ENCODE results near the gene SLC25A1. TPM values are rescaled to one million over a fixed set of nuclear protein-coding genes. Genes with fewer than 3 reads are reported as not detected.

SLC25A1 gene
- total RNA-seq, 1 experiment from 2014 or later, result 81.6 TPM

DNA sequence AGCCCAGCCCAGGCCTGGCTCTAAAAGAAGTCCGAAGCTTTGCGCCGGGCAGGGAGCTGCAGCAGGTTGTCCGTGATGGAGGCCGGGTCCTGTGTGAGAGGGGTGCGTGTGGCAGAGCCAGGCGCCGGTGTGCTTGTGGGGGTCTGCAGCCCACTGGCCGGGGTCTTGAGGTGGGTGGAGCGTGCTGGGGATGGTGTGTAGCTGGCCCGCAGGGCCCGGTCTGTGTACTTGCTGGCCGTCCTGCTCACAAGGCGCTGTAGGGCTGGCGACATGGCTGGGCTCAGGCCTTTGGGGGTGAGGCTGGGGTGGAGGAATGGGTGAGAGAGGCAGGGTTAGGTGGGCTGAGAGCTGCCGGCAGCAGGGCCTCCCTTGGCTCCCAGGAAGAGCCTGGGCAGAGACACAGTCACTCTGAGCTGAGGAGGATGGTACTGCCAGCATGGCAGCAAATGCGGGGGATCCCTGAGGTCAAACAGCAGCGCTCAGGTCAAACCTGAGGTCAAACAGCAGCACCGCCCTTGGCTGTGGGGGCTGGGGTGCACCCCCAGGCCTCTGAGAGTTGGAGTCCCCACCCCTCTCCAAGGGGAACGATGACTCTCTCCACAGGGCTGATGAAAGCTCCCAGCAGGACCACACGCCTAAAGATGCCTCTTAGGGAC is 44.2 kb downstream of the SLC25A1 start:
- no peak overlapping the region for H3K27ac ChIP-seq (ENCODE audit: low read length)
- CTCF ChIA-PET, result no interaction called here

DNA sequence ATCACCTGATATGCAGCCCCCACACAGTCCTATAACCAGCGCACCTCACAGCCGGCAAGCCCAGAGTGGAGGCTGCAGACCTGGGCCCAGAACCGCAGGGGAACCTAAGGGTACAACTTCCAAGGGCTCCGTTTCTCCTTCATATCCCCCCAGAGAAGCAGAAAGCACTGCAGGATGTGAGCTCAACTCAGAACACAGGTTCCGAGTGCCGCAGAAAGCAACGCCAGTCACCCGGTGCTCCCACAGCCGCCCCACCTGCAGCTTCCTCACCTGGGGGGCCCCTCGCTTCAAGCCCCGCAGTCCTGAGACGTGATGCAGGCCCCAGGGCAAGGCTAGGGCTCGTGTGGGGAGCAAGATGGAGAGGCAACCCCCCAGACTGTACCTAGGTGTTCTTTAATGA is 45.0 kb downstream of the SLC25A1 start:
- Histone ChIP-seq H3K4me2 (ENCODE audit: low read length) (no peak overlapping the region), H3K79me2 (ENCODE audit: low read length) (no peaks in the 10 kb centered on the region), H3K9ac (ENCODE audit: low read length) (no peak overlapping the region), H3K36me3 (ENCODE audit: low read depth, low read length) (no peaks in the 10 kb centered on the region; the same call in 1 of the 2 replicates), H3K4me3 (ENCODE audit: low read length) (no peak overlapping the region), H4K20me1 (ENCODE audit: low read length) (no peaks in the 10 kb centered on the region), H3K9me3 (ENCODE audit: low read length) (no peaks in the 10 kb centered on the region), H3K27me3 (ENCODE audit: low read length) (no peaks in the 10 kb centered on the region), H3K4me1 (ENCODE audit: insufficient read depth, low read length) (no peaks in the 10 kb centered on the region), H2AFZ (ENCODE audit: low read length) (no peak overlapping the region), H3K27ac (ENCODE audit: low read length) (no peak overlapping the region), H3K9me2 (replicated peaks; ENCODE audit: low read length) (no peaks in the 10 kb centered on the region), H3F3A (ENCODE audit: low read length, unreplicated experiment) (no peaks in the 10 kb centered on the region)
- POLR2A ChIA-PET (ENCODE audit: unreplicated experiment), result no interaction called here
- DNase-seq (no peak), ATAC-seq (no peak)
- CTCF ChIA-PET, result no interaction called here
- intact Hi-C loops (cut with micrococcal nuclease), result no loop called here
- TF ChIP-seq EZH2phosphoT487 (IDR thresholded peaks at IDR 0.05; ENCODE audit: borderline replicate concordance, low read length) (no peak), EZH2 (IDR thresholded peaks at IDR 0.05; ENCODE audit: low read length, unreplicated experiment) (no peak)
- TF ChIP-seq, protein P1, sequence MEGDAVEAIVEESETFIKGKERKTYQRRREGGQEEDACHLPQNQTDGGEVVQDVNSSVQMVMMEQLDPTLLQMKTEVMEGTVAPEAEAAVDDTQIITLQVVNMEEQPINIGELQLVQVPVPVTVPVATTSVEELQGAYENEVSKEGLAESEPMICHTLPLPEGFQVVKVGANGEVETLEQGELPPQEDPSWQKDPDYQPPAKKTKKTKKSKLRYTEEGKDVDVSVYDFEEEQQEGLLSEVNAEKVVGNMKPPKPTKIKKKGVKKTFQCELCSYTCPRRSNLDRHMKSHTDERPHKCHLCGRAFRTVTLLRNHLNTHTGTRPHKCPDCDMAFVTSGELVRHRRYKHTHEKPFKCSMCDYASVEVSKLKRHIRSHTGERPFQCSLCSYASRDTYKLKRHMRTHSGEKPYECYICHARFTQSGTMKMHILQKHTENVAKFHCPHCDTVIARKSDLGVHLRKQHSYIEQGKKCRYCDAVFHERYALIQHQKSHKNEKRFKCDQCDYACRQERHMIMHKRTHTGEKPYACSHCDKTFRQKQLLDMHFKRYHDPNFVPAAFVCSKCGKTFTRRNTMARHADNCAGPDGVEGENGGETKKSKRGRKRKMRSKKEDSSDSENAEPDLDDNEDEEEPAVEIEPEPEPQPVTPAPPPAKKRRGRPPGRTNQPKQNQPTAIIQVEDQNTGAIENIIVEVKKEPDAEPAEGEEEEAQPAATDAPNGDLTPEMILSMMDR (conservative IDR thresholded peaks at IDR 0.05; ENCODE audit: low read depth, low read length), result no peak
- no TSS peak for BruUV-seq (replicated peaks)

More for the DNA sequence above, 44.2 kb downstream of the SLC25A1 start:
- no peaks in the 10 kb centered on the region; the same call in 1 of the 2 replicates for H3K36me3 ChIP-seq (ENCODE audit: low read depth, low read length)
- H3K9me3 ChIP-seq (ENCODE audit: low read length), result no peaks in the 10 kb centered on the region
- no TSS peak for BruUV-seq (replicated peaks)
- ATAC-seq (no peak), DNase-seq (no peak)
- no peaks in the 10 kb centered on the region for H3K9me2 ChIP-seq (replicated peaks; ENCODE audit: low read length)
- no peak overlapping the region for H3K9ac ChIP-seq (ENCODE audit: low read length)
- intact Hi-C loops (cut with micrococcal nuclease), result no loop called here
- no peak overlapping the region for H3K4me3 ChIP-seq (ENCODE audit: low read length)
- H3K79me2 ChIP-seq (ENCODE audit: low read length), result no peaks in the 10 kb centered on the region
- H4K20me1 ChIP-seq (ENCODE audit: low read length), result no peaks in the 10 kb centered on the region
- TF ChIP-seq EZH2 (IDR thresholded peaks at IDR 0.05; ENCODE audit: low read length, unreplicated experiment), result no peak
- no peak for TF ChIP-seq EZH2phosphoT487 (IDR thresholded peaks at IDR 0.05; ENCODE audit: borderline replicate concordance, low read length)
- TF ChIP-seq, protein P1 (conservative IDR thresholded peaks at IDR 0.05; ENCODE audit: low read depth, low read length), result no peak
- no peak overlapping the region for H3K4me2 ChIP-seq (ENCODE audit: low read length)
- no peaks in the 10 kb centered on the region for H3F3A ChIP-seq (ENCODE audit: low read length, unreplicated experiment)
- POLR2A ChIA-PET (ENCODE audit: unreplicated experiment), result no interaction called here
- no peaks in the 10 kb centered on the region for H3K27me3 ChIP-seq (ENCODE audit: low read length)
- no peaks in the 10 kb centered on the region for H3K4me1 ChIP-seq (ENCODE audit: insufficient read depth, low read length)
- H2AFZ ChIP-seq (ENCODE audit: low read length), result no peak overlapping the region

DNA sequence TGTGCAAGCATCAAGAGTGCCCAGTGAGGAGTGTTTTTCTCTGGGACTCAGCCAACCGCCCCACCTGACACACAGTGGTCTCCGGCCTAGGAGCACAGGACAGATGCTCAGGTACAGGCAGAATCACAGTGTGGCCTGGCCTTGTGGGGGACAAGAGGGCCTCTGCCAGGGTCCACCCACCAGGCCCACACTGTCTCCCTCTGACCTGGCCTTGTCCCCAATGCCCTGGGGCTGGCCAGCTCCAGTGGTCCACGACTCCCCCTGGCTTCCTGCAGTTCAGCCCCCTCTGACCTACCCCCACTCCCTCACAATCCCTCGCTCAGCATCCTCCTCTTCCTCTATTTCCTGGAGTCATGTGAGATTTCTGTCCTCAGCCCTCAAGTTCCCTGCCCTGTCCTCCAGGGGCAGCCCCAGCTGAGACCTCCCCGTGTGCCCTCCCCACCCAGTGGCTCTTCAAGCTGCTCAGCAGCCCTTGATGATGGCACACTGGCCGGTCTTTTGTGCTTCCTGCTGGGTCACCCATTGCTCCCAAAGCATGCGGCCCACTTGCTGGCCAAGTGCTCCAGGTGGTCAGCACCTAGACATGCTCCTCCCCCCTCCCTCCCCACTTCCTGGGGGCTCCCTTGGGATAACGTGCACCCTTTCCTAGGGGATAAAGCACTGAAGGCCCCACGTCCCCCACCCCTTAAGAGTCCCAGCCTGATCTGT is 45.7 kb downstream of the SLC25A1 start:
- no peaks in the 10 kb centered on the region for H3K4me1 ChIP-seq (ENCODE audit: insufficient read depth, low read length)
- H3K79me2 ChIP-seq (ENCODE audit: low read length), result no peaks in the 10 kb centered on the region
- no peak overlapping the region for H3K4me2 ChIP-seq (ENCODE audit: low read length)
- CTCF ChIA-PET, result no interaction called here
- no peaks in the 10 kb centered on the region; the same call in 1 of the 2 replicates for H3K36me3 ChIP-seq (ENCODE audit: low read depth, low read length)
- intact Hi-C loops (cut with micrococcal nuclease), result no loop called here
- no peaks in the 10 kb centered on the region for H3K9me2 ChIP-seq (replicated peaks; ENCODE audit: low read length)
- no peaks in the 10 kb centered on the region for H3K27me3 ChIP-seq (ENCODE audit: low read length)
- ATAC-seq (no peak), DNase-seq (no peak)
- POLR2A ChIA-PET (ENCODE audit: unreplicated experiment), result no interaction called here
- no peak overlapping the region for H3K9ac ChIP-seq (ENCODE audit: low read length)
- H3K4me3 ChIP-seq (ENCODE audit: low read length), result no peak overlapping the region
- no TSS peak for BruUV-seq (replicated peaks)
- no peaks in the 10 kb centered on the region for H3F3A ChIP-seq (ENCODE audit: low read length, unreplicated experiment)
- no peaks in the 10 kb centered on the region for H3K9me3 ChIP-seq (ENCODE audit: low read length)
- H2AFZ ChIP-seq (ENCODE audit: low read length), result no peak overlapping the region
- no peak overlapping the region for H3K27ac ChIP-seq (ENCODE audit: low read length)
- H4K20me1 ChIP-seq (ENCODE audit: low read length), result no peaks in the 10 kb centered on the region
- TF ChIP-seq EZH2phosphoT487 (IDR thresholded peaks at IDR 0.05; ENCODE audit: borderline replicate concordance, low read length) (no peak), EZH2 (IDR thresholded peaks at IDR 0.05; ENCODE audit: low read length, unreplicated experiment) (no peak)
- TF ChIP-seq, protein P1 (conservative IDR thresholded peaks at IDR 0.05; ENCODE audit: low read depth, low read length), result no peak
